Measurements from ENCODE around the gene G6PC2.
"Not testable (repeated sequence)": the region's sequence is repeated elsewhere in the genome, so short reads cannot be mapped to it uniquely, and the experiment has no call there.

The G6PC2 gene

GRCh38 chr2:168901003-168901402 lies at the start of gene G6PC2:
Gene G6PC2, plus strand, starts transcription at chr2:168901291. Its CDS starts 41 bp downstream, at chr2:168901332.
- no peak for DNase-seq

GRCh38 chr2:168851674-168852320 lies 49.3 kb upstream of the G6PC2 start:
- no peak for DNase-seq

- no peak for DNase-seq
Measured at GRCh38 chr2:168852481-168852880, 48.6 kb upstream of the G6PC2 start.

- no peak for DNase-seq
Measured at GRCh38 chr2:168853471-168853870, 47.6 kb upstream of the G6PC2 start.

GRCh38 chr2:168854651-168855050 lies 46.4 kb upstream of the G6PC2 start:
- DNase-seq = no peak

GRCh38 chr2:168855601-168856000 lies 45.5 kb upstream of the G6PC2 start:
- DNase-seq = no peak

GRCh38 chr2:168858146-168858545 lies 42.9 kb upstream of the G6PC2 start:
- no peak for DNase-seq

- not testable (repeated sequence) for DNase-seq
Measured at GRCh38 chr2:168867164-168867563, 33.9 kb upstream of the G6PC2 start.

- not testable (repeated sequence) for DNase-seq
Measured at GRCh38 chr2:168870369-168870768, 30.7 kb upstream of the G6PC2 start.

GRCh38 chr2:168870824-168871223 lies 30.3 kb upstream of the G6PC2 start:
- DNase-seq = not testable (repeated sequence)

GRCh38 chr2:168874368-168875054 lies 26.6 kb upstream of the G6PC2 start:
- no peak for DNase-seq

GRCh38 chr2:168882163-168882562 lies 18.9 kb upstream of the G6PC2 start:
- DNase-seq = not testable (repeated sequence)

GRCh38 chr2:168884975-168885374 lies 16.1 kb upstream of the G6PC2 start:
- DNase-seq = no peak

GRCh38 chr2:168889635-168890005 lies 11.5 kb upstream of the G6PC2 start:
- no peak for DNase-seq

- DNase-seq = peak; percentile 87
Measured at GRCh38 chr2:168890006-168890782, 10.9 kb upstream of the G6PC2 start, which contains the start of gene SPC25. Gene SPC25, minus strand, starts transcription at chr2:168890430. Its CDS starts 911 bp downstream, at chr2:168889519.

GRCh38 chr2:168892327-168892726 lies 8.8 kb upstream of the G6PC2 start:
- DNase-seq = no peak

GRCh38 chr2:168894101-168894500 lies 7.0 kb upstream of the G6PC2 start:
- DNase-seq = no peak

- no peak for DNase-seq
Measured at GRCh38 chr2:168894720-168895119, 6.4 kb upstream of the G6PC2 start.

- no peak for DNase-seq
Measured at GRCh38 chr2:168895771-168896170, 5.3 kb upstream of the G6PC2 start.

- DNase-seq = no peak
Measured at GRCh38 chr2:168896783-168897182, 4.3 kb upstream of the G6PC2 start.

GRCh38 chr2:168897449-168897848 lies 3.6 kb upstream of the G6PC2 start:
- DNase-seq = no peak

GRCh38 chr2:168903888-168904287 lies 2.8 kb downstream of the G6PC2 start:
- DNase-seq = no peak

GRCh38 chr2:168904358-168904757 lies 3.3 kb downstream of the G6PC2 start:
- no peak for DNase-seq
